GM23338 (cell line): ENCODE results near the gene HRH2. TPM values are rescaled to one million over a fixed set of nuclear protein-coding genes. Genes with fewer than 3 reads are reported as not detected.

Source experiments
- ATAC-seq: fragments of 200-7000 bp; cut with Tn5 transposase; 3 replicates; pipeline ENCODE4 v1.9.1; 2020
- DNase-seq: peaks from one replicate; pipeline ENCODE4 v3.0.0-alpha.2; 2015; ENCODE audit warnings: low spot score
- H2AFZ ChIP-seq: fragments of 200-600 bp; sonication (generic); 2 replicates; pipeline ENCODE4 v1.8.0; 2016; ENCODE audit warnings: antibody characterized with exemption, mild to moderate bottlenecking, moderate library complexity
- H3F3A ChIP-seq: fragments of 200-600 bp; sonication (generic); replicated peaks from 2 replicates; pipeline ENCODE4 v1.8.0; 2017; ENCODE audit warnings: antibody characterized with exemption, mixed run types, low read depth
- H3K27ac ChIP-seq: fragments of 200-600 bp; sonication (generic); 2 replicates; pipeline ENCODE4 v1.6.1; 2016; ENCODE audit warnings: low read depth
- H3K27me3 ChIP-seq: fragments of 200-600 bp; sonication (generic); 2 replicates; pipeline ENCODE4 v1.8.0; 2016; ENCODE audit warnings: mild to moderate bottlenecking, mixed run types, moderate library complexity; ENCODE audit not compliant: insufficient read depth
- H3K36me3 ChIP-seq: fragments of 200-600 bp; sonication (generic); 2 replicates; pipeline ENCODE4 v1.8.0; 2016; ENCODE audit warnings: mild to moderate bottlenecking; ENCODE audit not compliant: insufficient read depth
- H3K4me1 ChIP-seq: fragments of 200-600 bp; sonication (generic); 2 replicates; pipeline ENCODE4 v1.8.0; 2016; ENCODE audit warnings: mild to moderate bottlenecking, moderate library complexity; ENCODE audit not compliant: insufficient read depth
- H3K4me2 ChIP-seq: fragments of 200-600 bp; sonication (generic); 2 replicates; pipeline ENCODE4 v1.7.1; 2017; ENCODE audit warnings: mixed run types
- H3K4me3 ChIP-seq: fragments of 200-600 bp; sonication (generic); 2 replicates; pipeline ENCODE4 v1.6.1; 2016; ENCODE audit warnings: mixed run types
- H3K79me2 ChIP-seq: fragments of 200-600 bp; sonication (generic); replicated peaks from 2 replicates; pipeline ENCODE4 v1.8.0; 2017; ENCODE audit warnings: mild to moderate bottlenecking; ENCODE audit not compliant: insufficient read depth
- H3K9me2 ChIP-seq: fragments of 200-600 bp; sonication (generic); 2 replicates; pipeline ENCODE4 v1.8.0; 2017; ENCODE audit not compliant: insufficient read depth
- H4K20me1 ChIP-seq: fragments of 200-600 bp; sonication (generic); replicated peaks from 2 replicates; pipeline ENCODE4 v1.8.0; 2017; ENCODE audit warnings: mild to moderate bottlenecking; ENCODE audit not compliant: insufficient read depth
- H3K27ac Mint-ChIP-seq: 2 replicates; pipeline ENCODE4 v1.8.0; 2020; ENCODE audit warnings: inconsistent platforms, mild to moderate bottlenecking, moderate library complexity, mixed read lengths
- H3K27me3 Mint-ChIP-seq: 3 replicates; pipeline ENCODE4 v1.8.0; 2022; ENCODE audit warnings: low read depth, mild to moderate bottlenecking, moderate library complexity, mixed read lengths, inconsistent platforms; ENCODE audit not compliant: insufficient read depth, poor library complexity
- H3K36me3 Mint-ChIP-seq: 3 replicates; pipeline ENCODE4 v1.8.0; 2021; ENCODE audit warnings: low read depth, mild to moderate bottlenecking, inconsistent platforms, moderate library complexity, mixed read lengths
- H3K4me1 Mint-ChIP-seq: 3 replicates; pipeline ENCODE4 v1.8.0; 2020; ENCODE audit warnings: mild to moderate bottlenecking, inconsistent platforms, mixed read lengths
- H3K4me3 Mint-ChIP-seq: 3 replicates; pipeline ENCODE4 v1.8.0; 2021; ENCODE audit warnings: moderate library complexity, mild to moderate bottlenecking, inconsistent platforms, mixed read lengths
- H3K9me3 Mint-ChIP-seq: 3 replicates; pipeline ENCODE4 v1.8.0; 2020; ENCODE audit warnings: moderate library complexity, mild to moderate bottlenecking, inconsistent platforms, mixed read lengths
- CREB1 ChIP-seq: fragments of 250-450 bp; sonication (Bioruptor Pico); IDR thresholded peaks from 2 replicates; pipeline ENCODE4 v1.5.0; 2020; ENCODE audit warnings: low read depth, mild to moderate bottlenecking, moderate library complexity
- EZH2phosphoT487 ChIP-seq: fragments of 200-600 bp; sonication (generic); IDR thresholded peaks from one replicate; pipeline ENCODE4 v1.8.1; 2018; ENCODE audit warnings: antibody characterized with exemption; ENCODE audit not compliant: unreplicated experiment
- POLR2AphosphoS5 ChIP-seq: IDR thresholded peaks from 2 replicates; pipeline ENCODE4 v1.6.1; 2016; ENCODE audit warnings: antibody characterized with exemption, low read depth
- ZNF114 ChIP-seq: fragments of 250-450 bp; sonication (Bioruptor Pico); IDR thresholded peaks from 2 replicates; pipeline ENCODE4 v1.5.0; 2020; ENCODE audit warnings: mild to moderate bottlenecking, moderate library complexity
- polyA plus RNA-seq: library from polyadenylated mRNA; unstranded; fragments of >200 nt; fragmentation: Nextera tagmentation; extraction: Ambion mirVana; gene quantifications from 2 replicates; pipeline ENCODE4 v1.2.1, GENCODE V29; 2016
- total RNA-seq: library from RNA; depleted of rRNA; stranded (reverse); fragments of >200 nt; shearing (Covaris generic); gene quantifications from 2 replicates; pipeline ENCODE4 v1.2.3, GENCODE V29; 2014
- TF ChIP-seq, protein P1 (sequence below): fragments of 250-450 bp; sonication (Bioruptor Pico); IDR thresholded peaks from 2 replicates; pipeline ENCODE4 v1.5.0; 2020; ENCODE audit warnings: mild to moderate bottlenecking, moderate library complexity

HRH2 gene
- total and polyA plus RNA-seq, 2 experiments from 2014 or later, result 6.8 to 7.0 TPM

DNA sequence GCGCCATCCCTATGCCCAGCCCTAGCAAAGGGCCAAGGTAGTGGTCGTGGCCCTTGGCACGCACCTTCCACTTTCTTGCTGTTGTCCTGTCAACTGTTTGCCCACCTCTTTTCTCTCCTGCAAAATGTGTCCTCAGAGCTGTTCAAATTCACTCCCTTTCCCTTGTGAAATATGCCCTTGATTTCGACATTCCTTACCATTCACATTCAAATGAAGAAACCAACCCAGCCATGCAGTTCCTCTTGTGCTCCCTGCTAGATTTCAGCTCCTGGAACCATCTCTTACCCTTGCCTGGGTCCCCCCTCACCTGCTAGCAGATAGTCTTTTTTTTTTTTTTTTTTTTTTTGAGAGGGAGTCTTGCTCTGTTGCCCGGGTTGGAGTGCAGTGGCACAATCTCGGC lies 19.6 kb upstream of the HRH2 start:
- Histone ChIP-seq H3K4me3 (no peak overlapping the region), H3K4me2 (no peak overlapping the region; the same call in 1 of the 2 replicates), H3K27ac (no peak overlapping the region), H3K27me3 (no peaks in the 10 kb centered on the region), H2AFZ (no peak overlapping the region), H3K9me2 (no peaks in the 10 kb centered on the region), H3F3A (no peaks in the 10 kb centered on the region), H3K79me2 (no peaks in the 10 kb centered on the region), H3K4me1 (peaks cover 45% of the 10 kb centered on the region), H3K36me3 (no peaks in the 10 kb centered on the region), H4K20me1 (no peaks in the 10 kb centered on the region)
- peaks cover 38% of the 10 kb centered on the region for H3K4me1 Mint-ChIP-seq
- H3K27me3 Mint-ChIP-seq, result peaks cover 5% of the 10 kb centered on the region
- peaks cover 4% of the 10 kb centered on the region; the same call in 2 of the 3 replicates for H3K9me3 Mint-ChIP-seq
- H3K36me3 Mint-ChIP-seq, result peaks cover 3% of the 10 kb centered on the region; the same call in 2 of the 3 replicates
- peak; percentile 83 for ATAC-seq
- DNase-seq, result peak; percentile 86
- TF ChIP-seq ZNF114 (CRISPR knock-in tag), result no peak
- TF ChIP-seq CREB1 (CRISPR knock-in tag), result no peak
- TF ChIP-seq, protein P1, sequence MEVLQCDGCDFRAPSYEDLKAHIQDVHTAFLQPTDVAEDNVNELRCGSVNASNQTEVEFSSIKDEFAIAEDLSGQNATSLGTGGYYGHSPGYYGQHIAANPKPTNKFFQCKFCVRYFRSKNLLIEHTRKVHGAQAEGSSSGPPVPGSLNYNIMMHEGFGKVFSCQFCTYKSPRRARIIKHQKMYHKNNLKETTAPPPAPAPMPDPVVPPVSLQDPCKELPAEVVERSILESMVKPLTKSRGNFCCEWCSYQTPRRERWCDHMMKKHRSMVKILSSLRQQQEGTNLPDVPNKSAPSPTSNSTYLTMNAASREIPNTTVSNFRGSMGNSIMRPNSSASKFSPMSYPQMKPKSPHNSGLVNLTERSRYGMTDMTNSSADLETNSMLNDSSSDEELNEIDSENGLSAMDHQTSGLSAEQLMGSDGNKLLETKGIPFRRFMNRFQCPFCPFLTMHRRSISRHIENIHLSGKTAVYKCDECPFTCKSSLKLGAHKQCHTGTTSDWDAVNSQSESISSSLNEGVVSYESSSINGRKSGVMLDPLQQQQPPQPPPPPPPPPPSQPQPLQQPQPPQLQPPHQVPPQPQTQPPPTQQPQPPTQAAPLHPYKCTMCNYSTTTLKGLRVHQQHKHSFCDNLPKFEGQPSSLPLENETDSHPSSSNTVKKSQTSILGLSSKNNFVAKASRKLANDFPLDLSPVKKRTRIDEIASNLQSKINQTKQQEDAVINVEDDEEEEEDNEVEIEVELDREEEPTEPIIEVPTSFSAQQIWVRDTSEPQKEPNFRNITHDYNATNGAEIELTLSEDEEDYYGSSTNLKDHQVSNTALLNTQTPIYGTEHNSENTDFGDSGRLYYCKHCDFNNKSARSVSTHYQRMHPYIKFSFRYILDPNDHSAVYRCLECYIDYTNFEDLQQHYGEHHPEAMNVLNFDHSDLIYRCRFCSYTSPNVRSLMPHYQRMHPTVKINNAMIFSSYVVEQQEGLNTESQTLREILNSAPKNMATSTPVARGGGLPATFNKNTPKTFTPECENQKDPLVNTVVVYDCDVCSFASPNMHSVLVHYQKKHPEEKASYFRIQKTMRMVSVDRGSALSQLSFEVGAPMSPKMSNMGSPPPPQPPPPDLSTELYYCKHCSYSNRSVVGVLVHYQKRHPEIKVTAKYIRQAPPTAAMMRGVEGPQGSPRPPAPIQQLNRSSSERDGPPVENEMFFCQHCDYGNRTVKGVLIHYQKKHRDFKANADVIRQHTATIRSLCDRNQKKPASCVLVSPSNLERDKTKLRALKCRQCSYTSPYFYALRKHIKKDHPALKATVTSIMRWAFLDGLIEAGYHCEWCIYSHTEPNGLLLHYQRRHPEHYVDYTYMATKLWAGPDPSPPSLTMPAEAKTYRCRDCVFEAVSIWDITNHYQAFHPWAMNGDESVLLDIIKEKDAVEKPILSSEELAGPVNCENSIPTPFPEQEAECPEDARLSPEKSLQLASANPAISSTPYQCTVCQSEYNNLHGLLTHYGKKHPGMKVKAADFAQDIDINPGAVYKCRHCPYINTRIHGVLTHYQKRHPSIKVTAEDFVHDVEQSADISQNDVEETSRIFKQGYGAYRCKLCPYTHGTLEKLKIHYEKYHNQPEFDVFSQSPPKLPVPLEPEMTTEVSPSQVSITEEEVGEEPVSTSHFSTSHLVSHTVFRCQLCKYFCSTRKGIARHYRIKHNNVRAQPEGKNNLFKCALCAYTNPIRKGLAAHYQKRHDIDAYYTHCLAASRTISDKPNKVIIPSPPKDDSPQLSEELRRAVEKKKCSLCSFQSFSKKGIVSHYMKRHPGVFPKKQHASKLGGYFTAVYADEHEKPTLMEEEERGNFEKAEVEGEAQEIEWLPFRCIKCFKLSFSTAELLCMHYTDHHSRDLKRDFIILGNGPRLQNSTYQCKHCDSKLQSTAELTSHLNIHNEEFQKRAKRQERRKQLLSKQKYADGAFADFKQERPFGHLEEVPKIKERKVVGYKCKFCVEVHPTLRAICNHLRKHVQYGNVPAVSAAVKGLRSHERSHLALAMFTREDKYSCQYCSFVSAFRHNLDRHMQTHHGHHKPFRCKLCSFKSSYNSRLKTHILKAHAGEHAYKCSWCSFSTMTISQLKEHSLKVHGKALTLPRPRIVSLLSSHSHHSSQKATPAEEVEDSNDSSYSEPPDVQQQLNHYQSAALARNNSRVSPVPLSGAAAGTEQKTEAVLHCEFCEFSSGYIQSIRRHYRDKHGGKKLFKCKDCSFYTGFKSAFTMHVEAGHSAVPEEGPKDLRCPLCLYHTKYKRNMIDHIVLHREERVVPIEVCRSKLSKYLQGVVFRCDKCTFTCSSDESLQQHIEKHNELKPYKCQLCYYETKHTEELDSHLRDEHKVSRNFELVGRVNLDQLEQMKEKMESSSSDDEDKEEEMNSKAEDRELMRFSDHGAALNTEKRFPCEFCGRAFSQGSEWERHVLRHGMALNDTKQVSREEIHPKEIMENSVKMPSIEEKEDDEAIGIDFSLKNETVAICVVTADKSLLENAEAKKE (CRISPR knock-in tag), result no peak
- no peak for TF ChIP-seq EZH2phosphoT487
- TF ChIP-seq POLR2AphosphoS5, result no peak
- peak overlapping the region; percentile 6; the same call in 1 of the 2 replicates for H3K27ac Mint-ChIP-seq
- no peak overlapping the region; the same call in 2 of the 3 replicates for H3K4me3 Mint-ChIP-seq
